ENCODE results near the gene RAD9B.
"Not testable (repeated sequence)": the region's sequence is repeated elsewhere in the genome, so short reads cannot be mapped to it uniquely, and the experiment has no call there.

RAD9B gene

DNA sequence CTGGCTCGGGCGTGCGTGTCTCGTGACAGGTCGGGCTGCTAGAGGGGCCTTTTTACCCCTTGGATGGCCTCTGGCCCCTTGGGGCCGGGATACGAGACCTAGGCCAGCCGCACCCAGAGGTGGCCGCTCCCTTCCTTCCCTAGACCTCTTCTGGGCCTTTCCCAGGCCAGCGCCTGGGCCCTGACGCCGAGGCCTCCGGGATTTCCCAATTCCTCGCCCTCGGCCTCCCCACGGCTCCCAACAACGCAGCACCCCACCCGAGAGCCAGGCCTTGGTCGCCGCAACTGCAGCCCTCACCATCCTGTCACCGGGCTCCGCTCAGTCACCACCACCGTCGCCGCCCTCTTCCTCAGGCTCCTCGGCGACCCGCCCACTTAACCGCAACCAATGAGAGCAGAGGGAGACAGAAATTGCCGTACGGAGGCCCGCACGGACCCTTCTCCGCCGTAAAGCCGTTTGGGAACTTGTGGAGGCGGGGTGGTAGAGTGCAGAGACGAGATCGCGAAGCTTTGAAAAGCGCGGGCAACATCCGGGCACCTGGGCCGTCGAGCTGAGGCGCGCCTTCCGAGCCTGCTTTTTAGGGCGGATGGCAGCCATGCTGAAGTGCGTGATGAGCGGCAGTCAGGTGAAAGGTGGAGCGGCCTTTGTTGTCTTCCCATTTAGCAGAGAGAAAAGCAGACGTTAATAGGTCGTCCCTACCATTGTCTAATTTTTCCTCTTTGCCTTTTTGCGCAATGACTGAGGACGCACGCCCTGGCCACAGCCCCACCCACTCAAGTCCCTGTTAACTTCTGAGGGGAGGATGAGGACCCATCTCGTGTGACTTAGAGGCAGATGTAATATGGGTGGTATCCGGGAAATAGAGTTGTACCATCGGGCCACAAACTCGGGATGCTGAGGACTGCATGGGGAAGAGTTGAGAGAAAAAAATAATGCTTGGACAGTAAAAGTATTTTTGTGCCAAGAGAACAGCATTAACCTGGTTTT, at the start of gene RAD9B, which contains the start of gene VPS29:
RAD9B (plus strand) TSS at position 580 of the 987 bp plus-strand sequence; CDS start at position 587, 7 bp downstream.
VPS29 (minus strand) TSS at position 360 of the 987 bp plus-strand sequence; CDS start at position 300, 60 bp downstream.
- peak; percentile 97 to 98 for DNase-seq (ENCODE audit: low read depth in 1 of 2, low spot score in 1 of 2)

DNA sequence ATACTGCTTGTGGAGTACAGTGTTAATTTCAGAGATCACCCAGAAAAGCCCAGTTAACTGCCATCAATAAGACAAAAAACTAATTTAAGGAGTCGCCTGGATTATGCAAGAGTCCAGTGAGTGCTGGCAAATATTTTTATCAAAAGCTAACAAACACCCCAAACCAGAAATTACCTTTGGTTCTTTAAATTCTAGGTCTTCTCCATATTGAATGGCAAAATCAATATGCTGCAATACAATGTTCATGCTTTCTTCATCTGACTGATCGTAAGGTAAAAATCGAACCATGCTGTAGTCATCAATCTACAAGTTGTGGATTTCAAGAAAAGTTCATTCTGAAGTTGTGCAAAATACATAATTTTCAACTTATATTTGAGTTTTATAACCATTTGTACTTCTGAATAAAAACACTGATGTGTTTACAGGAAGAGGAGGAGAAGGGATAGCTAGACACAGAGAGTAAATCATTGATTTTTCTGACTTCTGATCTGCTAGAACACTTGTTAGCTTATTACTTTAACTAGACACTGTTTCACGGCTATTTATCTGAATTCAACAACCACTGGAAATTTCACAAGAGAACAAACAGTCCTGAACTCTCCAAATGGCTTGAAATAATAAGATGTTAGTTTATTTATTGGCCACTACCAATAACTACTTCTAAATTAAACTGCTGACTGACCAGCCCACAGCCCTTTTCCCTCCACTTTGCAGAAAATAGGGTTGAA, 48.4 kb upstream of the RAD9B start:
- DNase-seq (ENCODE audit: low read depth in 1 of 2, low spot score in 1 of 2) = no peak

DNA sequence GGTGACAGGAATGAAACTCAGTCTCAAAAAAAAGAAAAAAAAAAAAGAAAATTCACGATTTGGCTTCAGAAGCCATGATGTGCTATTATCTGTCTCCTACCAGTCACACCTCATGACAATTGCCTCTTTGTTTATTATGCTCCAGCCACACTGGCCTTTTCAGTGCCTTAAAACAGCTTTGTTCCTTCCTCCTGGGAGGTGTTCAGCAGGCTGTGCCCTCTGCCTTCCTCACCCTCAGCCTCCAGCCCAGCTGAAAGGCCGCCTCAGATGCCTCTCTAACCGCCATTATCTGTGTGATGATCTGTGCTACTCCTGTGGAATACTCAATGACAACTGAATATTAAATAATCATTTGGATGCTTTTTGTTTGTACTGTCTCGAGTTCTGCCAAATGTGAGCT, 43.4 kb upstream of the RAD9B start:
- DNase-seq (ENCODE audit: low read depth in 1 of 2, low spot score in 1 of 2) = no peak

DNA sequence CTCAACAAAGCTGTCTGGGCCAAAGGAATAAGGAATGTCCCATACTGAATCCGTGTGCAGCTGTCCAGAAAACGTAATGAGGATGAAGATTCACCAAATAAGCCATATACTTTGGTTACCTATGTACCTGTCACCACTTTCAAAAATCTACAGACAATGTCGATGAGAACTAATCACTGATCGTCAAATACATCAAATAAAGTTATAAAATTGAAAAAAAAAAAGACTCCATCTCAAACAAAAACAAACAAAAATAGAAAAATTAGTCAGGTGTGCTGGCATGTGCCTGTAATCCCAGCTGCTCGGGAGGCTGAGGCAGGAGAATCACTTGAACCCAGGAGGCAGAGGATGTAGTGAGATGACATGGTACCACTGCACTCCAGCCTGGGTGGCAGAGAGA, 40.9 kb upstream of the RAD9B start:
- DNase-seq (ENCODE audit: low read depth in 1 of 2, low spot score in 1 of 2) = not testable (repeated sequence)

DNA sequence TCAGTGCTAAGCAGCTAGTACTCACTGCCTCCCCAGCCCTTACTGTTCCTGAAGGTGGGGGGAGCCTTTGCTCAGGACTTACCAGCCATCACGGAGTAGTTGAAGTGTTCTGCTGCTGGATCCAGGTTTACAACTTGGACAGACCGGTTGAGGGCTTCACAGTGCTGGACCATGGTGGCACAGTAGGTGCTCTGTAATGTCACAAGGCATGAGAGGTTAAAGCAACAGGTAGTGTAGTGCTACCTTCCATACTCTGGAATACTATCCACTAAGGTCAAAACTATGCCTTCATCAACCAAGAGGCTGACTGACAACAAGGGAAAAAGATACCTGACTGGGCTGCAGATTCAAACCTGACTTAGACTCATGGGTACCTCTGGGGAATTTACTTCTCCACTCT, 37.1 kb upstream of the RAD9B start:
- no peak for DNase-seq (ENCODE audit: low read depth in 1 of 2, low spot score in 1 of 2)

DNA sequence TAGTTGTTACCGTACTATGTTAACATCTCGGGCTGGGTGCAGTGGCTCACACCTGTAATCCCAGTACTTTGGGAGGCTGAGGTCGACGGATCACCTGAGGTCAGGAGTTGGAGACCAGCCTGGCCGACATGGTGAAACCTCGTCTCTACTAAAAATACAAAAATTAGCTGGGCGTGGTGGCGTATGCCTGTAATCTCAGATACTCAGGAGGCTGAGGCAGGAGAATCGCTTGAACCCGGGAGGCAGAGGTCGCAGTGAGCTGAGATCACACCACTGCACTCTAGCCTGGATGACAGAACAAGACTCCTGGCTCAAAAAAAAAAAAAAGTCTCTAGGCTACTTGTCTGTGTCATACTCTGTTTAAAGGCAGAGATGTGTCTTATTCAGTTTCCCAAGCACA, 36.4 kb upstream of the RAD9B start:
- not testable (repeated sequence) for DNase-seq (ENCODE audit: low read depth in 1 of 2, low spot score in 1 of 2)

DNA sequence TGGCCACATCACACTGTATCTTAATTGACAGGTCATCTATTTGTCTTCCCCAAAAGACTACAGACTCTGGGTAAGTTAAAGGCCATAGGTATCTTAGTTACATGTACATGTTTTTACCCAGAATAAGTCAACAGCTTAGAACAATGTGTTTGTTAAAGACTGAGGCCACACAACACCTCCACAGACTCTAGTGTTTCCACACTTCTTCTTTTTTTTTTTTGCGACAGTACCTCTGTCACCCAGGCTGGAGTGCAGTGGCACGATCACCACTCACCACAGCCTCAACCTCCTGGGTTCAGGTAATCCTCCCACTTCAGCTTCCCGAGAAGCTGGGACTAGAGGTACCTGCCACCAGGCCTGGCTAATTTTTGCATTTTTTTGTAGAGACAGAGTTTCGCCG, 35.3 kb upstream of the RAD9B start:
- no peak for DNase-seq (ENCODE audit: low read depth in 1 of 2, low spot score in 1 of 2)

DNA sequence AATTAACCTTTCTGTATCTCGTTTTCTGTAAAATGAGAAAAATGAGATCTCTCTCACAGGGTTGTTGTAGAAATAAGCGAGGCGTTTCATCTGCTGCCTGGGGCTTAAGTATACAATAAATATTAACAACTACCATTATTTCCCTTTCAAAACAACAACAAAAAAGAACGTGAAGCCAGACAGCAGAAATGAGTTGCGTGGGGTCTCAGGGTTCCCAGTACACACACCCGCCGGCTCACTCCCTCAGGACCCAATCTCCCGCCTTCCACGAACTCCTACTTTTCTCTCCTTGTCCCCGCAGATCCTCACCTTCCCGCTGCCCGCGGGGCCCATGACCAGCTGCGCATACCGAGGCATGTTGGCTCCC, 34.3 kb upstream of the RAD9B start:
- DNase-seq (ENCODE audit: low read depth in 1 of 2, low spot score in 1 of 2) = no peak

DNA sequence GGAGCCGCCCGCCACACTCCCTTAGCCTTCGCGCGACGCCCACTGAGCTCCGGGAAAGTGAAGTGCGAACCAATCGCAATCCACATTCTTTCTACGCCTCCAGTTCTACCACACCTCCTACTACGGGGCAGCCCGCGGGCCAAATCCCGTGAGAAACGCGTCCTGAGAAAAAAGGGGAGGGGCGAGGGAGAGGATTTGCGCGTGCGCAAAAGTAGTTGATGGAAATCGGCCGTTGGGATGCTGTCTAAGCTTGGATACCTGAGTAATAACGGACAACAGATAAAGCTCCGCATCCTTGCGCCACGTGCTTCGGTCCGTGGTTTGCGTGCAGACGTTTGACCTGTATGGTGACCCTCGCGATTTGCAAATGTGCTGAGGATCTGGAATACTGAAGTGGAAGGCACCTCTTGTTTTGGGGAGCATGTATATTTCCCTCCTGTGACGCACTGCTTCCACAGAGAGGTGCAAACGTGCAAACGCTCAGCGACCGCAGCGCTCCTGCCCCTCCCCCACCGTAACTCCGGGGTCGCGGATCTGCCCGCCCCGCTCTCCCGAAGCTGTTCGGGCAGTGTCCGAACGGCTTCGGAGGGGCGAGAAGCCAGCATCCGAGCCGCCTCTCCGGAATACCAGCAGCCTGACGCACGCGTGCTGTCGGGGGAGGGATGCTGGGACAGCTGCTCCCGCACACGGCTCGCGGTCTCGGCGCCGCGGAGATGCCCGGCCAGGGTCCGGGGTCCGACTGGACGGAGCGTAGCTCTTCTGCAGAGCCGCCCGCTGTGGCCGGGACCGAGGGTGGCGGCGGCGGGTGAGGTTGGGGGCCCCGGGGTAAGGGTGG, 33.7 kb upstream of the RAD9B start, which contains the start of the genes FAM216A and GPN3:
FAM216A (plus strand) TSS at position 632 of the 835 bp plus-strand sequence; CDS start at position 663, 31 bp downstream.
GPN3 (minus strand) TSS at position 44 of the 835 bp plus-strand sequence. CDS start 54 bp downstream, outside the sequence.
- DNase-seq (ENCODE audit: low read depth in 1 of 2, low spot score in 1 of 2) = peak; percentile 86 to 92

DNA sequence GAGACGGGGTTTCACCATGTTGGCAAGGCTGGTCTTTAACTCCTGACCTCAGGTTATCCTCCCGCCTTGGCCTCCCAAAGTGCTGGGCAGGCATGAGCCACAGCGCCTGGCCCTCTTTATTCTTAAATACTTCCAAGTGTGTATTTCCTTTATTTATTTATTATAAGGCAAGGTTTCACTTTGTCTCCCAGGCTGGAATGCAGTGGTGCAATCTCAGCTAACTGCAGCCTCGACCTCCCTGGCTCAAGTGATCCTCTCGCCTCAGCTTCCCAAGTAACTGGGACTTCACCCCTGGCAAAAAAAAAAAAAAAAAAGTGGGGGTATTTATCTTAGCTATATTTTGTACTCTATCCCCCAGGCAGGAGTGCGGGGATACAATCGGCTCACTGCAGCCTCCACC, 26.7 kb upstream of the RAD9B start:
- no peak for DNase-seq (ENCODE audit: low read depth in 1 of 2, low spot score in 1 of 2)

DNA sequence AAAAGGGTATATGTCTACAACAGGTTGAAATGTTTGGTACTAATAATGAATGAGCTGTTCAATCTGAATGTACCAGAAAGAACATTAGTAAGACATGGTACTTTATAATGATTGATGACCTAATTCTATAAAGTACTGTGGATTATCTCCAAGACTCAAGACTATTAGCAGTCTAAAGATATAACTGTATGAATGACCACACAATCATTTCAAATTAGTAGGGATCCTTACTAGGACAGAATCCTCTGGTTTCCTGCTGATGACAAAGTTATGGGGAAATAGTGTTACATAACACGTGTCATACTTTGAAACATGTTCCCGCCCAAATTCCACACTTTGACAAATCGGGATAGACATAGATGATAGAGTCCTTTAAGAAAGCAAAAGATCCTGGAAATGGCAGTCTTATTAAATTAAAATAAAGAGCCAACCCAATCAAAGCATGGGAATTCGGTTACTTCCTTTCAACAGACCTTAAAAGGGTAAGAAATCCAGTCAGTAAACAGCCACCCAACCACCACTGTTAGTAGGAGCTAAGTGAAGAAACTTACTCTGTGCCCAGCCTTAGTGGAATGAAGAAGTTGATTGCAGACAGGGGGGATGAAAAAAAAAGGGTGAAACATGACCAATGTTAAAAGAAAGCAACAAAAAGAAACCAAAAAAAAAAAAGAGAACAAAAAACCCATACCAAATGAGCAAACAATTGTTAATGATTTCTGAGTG, 3.0 kb upstream of the RAD9B start:
- DNase-seq (ENCODE audit: low read depth in 1 of 2, low spot score in 1 of 2) = no peak

DNA sequence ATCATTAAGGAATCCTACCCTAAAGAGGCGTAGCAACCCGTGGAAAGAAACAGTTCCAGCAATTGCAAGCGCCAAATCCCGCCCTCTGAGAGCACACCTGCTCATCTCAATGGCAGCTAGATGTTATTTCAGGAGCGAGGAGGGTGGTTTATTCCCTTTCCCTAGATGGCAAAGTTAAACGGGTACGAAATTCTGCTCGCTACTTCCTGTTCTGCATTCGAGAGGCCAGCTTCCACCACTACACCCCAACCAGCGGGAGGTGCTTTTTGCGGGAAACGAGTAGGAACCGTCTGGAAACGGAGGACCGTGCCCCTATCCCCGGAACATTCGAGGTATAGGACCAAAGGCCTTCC, 756 bp upstream of the RAD9B start:
- DNase-seq (ENCODE audit: low read depth in 1 of 2, low spot score in 1 of 2) = no peak

DNA sequence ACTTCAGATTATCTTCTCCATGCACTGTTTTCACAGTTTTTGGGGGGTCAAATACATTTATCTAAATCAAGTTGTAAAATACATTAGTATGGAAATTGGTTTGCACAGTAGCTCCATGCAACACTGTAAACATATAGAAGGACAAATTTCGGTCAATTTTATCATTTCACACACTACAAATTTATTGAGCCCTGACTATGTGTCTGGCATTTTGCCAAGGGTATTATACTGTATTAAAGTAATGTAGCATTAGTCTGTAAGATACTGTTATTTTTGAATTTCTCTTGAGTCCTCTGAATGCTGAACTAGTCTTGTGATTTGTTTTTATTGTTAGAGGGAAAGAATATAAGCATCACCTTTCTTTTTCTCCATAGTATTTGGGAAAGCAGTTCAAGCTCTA, 1.3 kb downstream of the RAD9B start:
- no peak for DNase-seq (ENCODE audit: low read depth in 1 of 2, low spot score in 1 of 2)

DNA sequence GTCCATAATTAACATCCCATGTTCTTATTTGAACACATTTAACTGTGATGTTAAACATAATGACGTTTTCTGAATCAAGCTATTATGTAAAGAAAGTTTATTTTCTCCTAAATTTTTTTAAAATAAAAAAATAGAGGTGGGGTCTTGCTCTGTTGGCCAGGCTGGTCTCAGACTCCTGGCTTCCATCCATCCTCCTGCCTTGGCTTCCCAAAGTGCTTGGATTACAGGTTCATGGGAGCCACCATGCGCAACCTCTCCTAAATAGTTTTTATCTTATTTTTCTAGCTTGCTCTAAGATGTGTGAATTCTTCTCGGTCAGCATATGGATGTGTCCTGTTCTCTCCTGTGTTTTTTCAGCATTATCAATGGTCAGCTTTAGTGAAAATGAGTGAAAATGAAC, 3.2 kb downstream of the RAD9B start:
- no peak for DNase-seq (ENCODE audit: low read depth in 1 of 2, low spot score in 1 of 2)

DNA sequence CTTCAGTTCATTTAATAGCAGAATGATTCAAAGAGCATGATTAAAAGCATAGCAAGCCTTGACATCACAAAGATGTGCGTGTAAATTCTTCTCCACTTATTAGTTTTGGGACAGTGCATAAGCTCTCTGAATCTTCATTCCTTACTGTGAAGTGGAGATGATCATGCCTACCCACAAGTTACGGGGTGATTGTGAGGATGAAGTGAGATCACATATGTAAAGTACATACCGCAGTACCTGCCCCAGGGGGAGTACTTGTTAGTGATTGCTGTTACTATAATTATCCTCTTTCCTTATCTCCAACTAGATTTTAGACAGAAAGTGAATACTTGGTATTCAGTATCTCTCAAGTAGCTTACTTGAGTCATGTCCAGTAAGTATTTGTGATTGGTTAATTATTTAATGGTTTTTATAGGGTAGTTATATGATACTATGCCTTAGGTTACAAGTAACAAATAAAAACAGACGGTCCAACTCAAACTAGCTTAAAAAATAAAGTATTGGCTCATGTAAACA, 6.0 kb downstream of the RAD9B start:
- DNase-seq (ENCODE audit: low read depth in 1 of 2, low spot score in 1 of 2) = no peak

DNA sequence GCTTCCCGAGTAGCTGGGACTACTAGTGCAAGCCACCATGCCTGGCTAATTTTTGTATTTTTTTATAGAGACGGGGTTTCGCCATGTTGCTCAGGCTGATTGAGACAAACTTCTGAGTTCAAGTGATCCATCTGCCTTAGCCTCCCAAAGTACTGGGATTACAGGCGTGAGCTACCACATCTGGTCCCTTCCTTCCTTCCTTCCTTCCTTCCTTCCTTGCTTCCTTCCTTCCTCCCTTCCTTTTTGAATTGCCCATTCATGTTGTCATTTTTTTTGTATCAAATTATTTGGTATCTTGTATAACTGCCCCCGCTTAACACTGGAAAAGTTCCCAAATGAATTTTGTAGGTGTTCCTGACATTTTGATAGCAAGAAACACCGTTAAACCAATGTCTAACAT, 11.7 kb downstream of the RAD9B start:
- no peak for DNase-seq (ENCODE audit: low read depth in 1 of 2, low spot score in 1 of 2)

DNA sequence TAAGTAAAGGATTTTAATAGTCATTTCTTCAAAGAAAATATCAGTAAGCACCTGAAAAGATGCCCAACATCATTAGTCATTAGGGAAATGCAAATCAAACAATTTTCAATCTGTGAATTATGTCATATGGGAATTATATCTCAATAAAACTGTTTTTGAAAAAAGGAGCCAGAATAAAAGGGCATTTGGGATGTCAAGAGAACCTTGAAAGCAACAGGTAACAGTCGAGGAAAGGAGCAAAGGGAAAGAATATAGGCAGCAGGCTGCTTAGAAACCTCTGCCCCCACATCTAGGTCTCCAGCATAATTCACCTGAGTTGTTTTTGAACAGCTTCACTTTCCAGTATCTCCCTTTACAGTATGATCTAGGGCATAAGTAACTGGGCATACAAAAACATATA, 12.2 kb downstream of the RAD9B start:
- DNase-seq (ENCODE audit: low read depth in 1 of 2, low spot score in 1 of 2) = no peak

DNA sequence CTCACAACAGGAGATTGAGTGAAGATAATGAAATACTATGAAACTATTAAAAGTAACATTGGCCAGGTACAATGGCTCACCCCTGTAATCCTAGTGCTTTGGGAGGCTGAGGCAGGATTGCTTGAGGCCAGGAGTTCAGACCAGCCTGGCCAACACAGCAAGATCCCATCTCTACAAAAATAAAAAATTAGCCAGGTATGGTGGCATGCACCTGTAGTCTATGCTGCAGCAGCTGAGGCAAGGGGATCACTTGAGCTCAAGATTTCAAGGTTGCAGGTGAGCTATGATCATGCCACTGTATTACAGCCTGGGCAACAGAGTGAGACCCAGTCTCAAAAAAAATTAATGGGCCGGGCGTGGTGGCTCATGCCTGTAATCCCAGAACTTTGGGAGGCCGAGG, 14.9 kb downstream of the RAD9B start:
- DNase-seq (ENCODE audit: low read depth in 1 of 2, low spot score in 1 of 2) = no peak

DNA sequence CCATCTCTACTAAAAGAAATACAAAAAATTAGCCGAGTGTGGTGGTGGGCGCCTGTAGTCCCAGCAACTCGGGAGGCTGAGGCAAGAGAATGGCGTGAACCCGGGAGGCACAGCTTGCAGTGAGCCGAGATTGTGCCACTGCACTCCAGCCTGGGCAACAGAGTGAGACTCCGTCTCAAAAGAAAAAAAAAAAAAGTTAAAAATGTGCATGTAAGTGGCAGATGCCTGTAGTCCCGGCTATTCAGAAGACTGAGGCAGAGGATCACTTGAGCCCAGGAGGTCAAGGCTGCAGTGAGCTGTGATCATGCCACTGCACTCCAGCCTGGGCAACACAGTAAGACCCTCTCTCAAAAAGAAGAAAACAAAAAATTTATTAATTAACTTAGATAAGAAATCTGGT, 15.9 kb downstream of the RAD9B start:
- DNase-seq (ENCODE audit: low read depth in 1 of 2, low spot score in 1 of 2) = not testable (repeated sequence)

All from activated T-helper 1 cell treated with anti-CD3 and anti-CD28 coated beads, Interleukin-2, amount 50 U/mL, for 16 hours (primary cell).